ENCODE results near the gene FITM1.

- TF ChIP-seq HDGF (IDR thresholded peaks at IDR 0.05; ENCODE audit: borderline replicate concordance) = no peak
- TF ChIP-seq L3MBTL2 (conservative IDR thresholded peaks at IDR 0.05) = peak; percentile 50; the same call in 1 of the 2 replicates
- TF ChIP-seq SP1 (IDR thresholded peaks at IDR 0.05) = no peak
- TF ChIP-seq LEF1 (IDR thresholded peaks at IDR 0.05; ENCODE audit: borderline replicate concordance) = no peak
- TF ChIP-seq FOXK2 (IDR thresholded peaks at IDR 0.05) = no peak
- no peak for TF ChIP-seq BHLHE40 (IDR thresholded peaks at IDR 0.05; ENCODE audit: borderline replicate concordance)
- no peak for TF ChIP-seq FOXM1 (IDR thresholded peaks at IDR 0.05; ENCODE audit: borderline replicate concordance)
- no peak for TF ChIP-seq FOXA1 (IDR thresholded peaks at IDR 0.05)
- TF ChIP-seq TARDBP (IDR thresholded peaks at IDR 0.05) = no peak
- no peak for TF ChIP-seq SUZ12 (IDR thresholded peaks at IDR 0.05)
Measured at GRCh38 chr14:24093901-24094840, 36.3 kb upstream of the FITM1 start, which contains the start of gene PCK2.
